PC-9 (cell line): Measurements from ENCODE around the gene CCNB1IP1.

Experiments
- EZH2 ChIP-seq: fragments of 200-600 bp; sonication (generic); IDR thresholded peaks from 2 replicates; pipeline ENCODE4 v1.8.0; 2017; ENCODE audit warnings: antibody characterized with exemption, low read depth
- TF ChIP-seq, protein P1 (sequence below): fragments of 200-600 bp; sonication (generic); conservative IDR thresholded peaks from 2 replicates; pipeline ENCODE4 v1.6.1; 2017; ENCODE audit warnings: mixed run types, antibody characterized with exemption, mild to moderate bottlenecking, moderate library complexity

DNA sequence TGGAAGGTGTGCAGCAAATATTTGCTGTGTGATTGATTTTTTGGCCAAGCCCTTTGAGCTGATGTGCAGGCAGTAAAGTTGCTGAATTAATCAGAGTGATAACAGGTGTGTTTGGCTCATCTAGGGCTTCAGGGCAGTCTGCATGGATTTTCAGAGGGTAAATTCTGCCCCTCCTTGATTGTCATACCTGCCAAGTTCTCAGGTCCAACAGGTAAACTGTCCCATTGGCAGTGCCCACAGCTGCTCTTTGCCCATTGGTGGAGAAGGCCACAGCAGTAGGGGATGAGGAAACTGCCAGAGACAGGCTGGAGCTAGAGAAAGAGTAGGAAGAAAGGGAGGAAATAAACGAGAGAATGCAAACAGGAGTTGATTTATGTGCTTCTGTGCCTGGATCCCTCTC lies 46.7 kb upstream of the CCNB1IP1 start:
- TF ChIP-seq EZH2, result no peak
- TF ChIP-seq, protein P1, sequence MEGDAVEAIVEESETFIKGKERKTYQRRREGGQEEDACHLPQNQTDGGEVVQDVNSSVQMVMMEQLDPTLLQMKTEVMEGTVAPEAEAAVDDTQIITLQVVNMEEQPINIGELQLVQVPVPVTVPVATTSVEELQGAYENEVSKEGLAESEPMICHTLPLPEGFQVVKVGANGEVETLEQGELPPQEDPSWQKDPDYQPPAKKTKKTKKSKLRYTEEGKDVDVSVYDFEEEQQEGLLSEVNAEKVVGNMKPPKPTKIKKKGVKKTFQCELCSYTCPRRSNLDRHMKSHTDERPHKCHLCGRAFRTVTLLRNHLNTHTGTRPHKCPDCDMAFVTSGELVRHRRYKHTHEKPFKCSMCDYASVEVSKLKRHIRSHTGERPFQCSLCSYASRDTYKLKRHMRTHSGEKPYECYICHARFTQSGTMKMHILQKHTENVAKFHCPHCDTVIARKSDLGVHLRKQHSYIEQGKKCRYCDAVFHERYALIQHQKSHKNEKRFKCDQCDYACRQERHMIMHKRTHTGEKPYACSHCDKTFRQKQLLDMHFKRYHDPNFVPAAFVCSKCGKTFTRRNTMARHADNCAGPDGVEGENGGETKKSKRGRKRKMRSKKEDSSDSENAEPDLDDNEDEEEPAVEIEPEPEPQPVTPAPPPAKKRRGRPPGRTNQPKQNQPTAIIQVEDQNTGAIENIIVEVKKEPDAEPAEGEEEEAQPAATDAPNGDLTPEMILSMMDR, result no peak
